ENCODE measurements around the gene PDXK.

The PDXK gene

DNA sequence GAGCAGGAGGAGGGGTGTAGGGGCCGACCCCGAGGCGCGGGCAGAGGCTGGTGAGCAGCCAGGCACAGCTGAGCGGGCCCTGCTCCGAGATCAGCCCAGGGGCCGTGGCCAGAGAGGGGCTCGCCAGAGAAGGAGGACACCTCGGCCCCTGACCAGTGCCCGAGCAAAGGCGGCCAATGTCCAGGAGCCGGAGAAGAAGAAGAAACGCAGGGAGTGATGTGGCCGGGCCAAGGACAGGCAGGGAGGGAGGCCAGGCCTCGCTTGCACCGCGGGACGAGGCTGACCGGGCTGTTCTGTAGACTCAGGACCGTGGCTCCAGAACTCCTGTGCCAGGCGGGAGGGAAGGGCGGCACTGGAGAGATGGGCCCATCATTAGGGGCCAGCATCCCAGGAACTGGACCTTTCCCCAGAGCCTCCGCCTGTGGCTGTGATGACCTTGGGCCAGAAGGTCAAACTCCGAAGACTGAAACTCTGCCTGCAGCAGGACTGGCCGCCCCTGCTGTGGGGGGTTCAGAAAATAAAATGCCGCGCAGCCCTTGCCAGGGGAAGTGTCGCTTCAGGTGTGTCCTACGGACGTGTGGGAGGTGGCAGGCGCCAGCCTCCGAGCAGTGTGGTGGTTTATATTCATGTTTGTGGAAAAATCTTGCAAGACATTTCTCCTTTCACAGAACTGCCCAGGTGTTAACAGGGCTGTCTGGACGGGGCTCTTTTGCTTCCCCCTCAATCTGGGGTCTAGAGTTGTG is 84.8 kb downstream of the PDXK start:
- no peak for DNase-seq (ENCODE audit: low read depth, low spot score)

DNA sequence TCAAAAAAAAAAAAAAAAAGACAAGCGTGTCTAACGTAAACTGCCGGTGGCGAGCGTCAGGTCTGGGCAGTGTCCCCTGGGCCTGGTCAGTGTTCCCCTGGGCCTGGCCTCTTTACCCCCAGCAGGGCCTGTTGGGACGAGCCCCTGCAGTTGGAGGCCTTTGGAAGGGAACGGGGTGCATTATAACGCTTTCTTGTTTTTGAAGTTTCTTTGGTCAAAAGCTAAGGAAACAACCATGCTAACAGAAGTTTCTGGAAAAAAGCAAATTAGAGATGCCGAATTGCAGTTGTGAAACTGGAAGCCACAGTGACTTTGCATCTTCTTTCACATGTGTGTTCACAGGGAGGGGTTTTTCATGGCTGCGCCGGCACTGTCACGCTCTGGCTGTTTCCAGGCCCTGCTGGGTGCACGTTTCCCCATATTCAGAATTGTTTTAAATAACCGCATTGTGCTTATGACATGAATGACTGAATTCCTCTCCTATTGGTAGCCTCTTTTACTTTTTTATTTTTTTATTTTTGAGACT is 86.4 kb downstream of the PDXK start:
- no peak for DNase-seq (ENCODE audit: low read depth, low spot score)

DNA sequence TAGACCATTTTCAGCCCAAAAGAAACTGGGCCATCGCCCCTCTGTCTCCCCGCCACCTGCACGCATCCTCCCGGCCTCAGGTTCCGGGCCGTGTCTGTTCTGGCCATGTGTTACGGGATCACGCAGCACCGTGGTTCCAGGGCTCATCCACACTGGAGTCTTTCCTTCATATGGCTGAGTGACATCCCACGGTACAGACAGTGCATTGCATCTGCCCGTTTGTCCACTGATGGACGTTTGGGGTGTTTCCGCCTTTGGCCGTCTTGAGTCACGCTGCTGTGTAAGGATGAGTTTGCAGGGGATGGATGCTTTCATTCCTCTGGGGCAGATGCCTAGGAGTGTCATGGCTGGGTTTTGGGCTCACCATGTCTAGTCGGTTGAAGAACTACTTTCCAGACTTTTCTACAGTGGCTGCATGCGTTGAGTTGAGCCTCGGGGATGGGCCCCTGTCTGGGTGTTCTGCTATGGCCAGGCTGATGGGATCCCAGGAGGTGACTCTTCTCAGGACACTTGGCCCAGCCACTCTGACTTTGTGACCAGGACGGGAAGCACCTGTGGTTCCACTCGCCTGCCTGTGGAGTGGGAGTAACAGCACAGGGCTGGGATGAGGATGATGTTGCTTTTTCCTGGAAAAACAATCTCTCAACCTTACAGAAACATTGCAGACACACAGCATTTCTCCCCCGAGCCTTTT is 87.2 kb downstream of the PDXK start:
- DNase-seq (ENCODE audit: low read depth, low spot score): no peak

DNA sequence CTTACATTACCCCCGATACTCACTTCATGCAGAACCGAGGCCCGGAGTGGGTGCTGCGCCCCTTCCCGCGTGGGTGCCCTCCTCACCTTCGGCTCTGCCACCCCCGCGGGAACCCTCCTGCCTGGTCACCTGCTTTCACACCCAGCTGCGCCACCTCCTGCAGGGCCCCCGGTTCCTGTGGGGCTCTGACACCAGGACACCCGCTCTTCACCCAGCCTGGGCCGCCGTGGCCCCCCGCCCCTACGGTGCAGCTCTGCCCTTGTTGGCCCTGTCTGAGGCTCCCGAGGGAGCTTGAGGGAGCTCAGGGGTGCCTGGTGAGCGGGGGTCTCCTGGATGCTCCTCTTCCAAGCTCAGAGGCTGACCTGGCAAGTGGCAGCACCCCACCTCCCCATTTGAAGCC is 89.4 kb downstream of the PDXK start:
- DNase-seq (ENCODE audit: low read depth, low spot score): no peak

DNA sequence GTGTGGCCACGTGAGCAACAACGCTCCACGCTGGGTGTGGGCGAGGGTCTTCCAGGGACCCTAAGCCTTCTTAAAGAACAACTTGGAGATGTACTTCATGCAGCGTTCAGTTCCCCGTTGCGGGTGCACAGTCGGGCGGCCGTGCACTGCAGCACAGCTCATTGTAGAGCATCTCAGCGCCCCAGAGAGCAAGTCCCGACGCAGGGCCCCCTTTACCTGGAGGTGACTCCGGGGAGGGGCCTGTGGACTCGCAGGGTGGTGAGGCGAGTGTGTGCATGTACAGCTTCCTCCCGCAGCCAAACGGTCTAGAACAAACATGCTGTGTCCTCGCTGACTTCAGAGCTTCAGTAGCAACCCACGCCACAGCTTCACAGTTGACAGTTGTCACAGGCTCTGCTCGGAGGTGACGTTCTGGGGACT is 89.9 kb downstream of the PDXK start:
- DNase-seq (ENCODE audit: low read depth, low spot score): no peak

DNA sequence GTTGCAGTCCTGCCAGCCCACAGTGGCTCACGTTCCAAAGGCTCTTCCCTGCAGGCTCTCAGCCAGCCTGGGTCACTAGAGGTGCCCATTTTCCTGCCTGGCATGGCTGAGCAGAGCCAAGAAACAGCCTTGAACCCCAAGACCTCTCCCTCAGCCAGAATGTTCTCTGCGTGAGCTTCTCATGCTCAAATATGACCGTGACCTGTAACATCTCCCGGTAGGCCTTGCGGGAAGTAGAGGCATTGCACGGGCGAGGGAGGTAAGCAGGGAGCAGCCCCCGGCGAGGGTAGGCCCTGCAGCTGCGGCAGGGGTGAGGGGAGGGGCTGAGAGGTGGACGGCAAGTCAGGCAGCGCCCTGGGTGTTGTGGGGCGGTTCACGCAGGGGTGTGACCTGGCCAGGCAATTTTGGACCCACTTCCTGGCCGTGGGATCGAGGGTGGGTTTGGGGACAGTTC is 90.4 kb downstream of the PDXK start:
- DNase-seq (ENCODE audit: low read depth, low spot score): no peak

DNA sequence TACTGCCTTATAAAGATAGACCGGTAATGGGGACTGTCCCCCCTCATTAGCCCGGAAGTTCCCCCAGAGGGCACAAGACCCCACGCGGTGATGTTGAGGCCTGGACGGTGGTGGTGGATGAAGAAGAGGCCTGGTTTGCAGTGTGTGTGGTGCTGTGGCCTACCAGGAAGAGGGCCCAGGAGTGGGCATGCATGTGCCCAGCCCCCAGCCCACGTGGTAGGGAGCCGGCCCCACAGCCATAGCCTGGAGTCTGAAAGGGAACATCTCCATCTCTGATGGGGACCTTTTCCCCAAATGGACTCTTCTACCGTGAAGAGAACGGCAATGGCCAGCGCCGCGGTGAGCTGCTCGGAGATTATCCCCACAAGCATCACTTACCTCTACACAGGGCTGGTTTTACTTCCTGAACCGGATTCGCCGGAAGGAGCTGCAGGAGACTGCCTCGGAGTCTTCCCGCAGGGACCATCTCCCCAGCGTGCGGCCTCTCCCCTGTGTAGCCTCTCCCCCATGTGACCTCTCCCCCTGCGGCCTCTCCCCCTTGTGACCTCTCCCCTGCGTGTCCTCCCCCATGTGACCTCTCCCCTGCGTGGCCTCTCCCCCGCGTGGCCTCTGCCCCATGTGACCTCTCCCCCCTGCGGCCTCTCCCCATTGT is 91.0 kb downstream of the PDXK start:
- DNase-seq (ENCODE audit: low read depth, low spot score): no peak

DNA sequence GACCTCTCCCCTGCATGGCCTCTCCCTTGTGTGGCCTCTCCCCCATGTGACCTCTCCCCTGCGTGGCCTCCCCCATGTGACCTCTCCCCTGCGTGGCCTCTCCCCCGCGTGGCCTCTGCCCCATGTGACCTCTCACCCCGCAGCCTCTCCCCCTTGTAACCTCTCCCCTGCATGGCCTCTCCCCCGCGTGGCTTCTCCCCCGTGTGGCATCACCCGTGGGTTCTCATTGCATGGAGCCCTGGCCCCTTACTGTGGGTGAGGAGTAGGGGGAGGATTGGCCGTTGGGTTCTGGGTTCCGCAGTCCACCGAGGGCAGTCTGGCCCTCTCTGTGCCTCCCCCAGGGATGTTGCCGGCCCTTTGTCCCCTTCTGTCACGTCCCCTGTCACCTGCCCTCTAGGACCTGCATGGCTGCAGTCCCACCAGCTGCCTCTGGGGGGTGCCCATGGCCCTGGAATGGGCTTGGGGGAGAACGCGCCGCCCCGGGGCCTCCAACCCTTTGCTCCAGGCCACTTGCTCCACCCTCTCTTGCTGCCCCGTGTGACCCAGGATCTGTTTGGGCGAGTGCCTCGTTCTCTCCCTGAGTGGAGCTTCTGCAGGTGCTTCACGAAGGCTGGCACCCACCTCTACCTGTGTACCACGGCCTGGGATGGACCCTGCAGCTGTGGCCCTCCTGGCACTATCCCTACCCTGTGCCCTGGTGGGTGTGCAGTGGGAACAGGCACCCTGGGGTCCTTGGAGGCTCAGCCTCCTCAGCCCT is 91.8 kb downstream of the PDXK start:
- DNase-seq (ENCODE audit: low read depth, low spot score): no peak

DNA sequence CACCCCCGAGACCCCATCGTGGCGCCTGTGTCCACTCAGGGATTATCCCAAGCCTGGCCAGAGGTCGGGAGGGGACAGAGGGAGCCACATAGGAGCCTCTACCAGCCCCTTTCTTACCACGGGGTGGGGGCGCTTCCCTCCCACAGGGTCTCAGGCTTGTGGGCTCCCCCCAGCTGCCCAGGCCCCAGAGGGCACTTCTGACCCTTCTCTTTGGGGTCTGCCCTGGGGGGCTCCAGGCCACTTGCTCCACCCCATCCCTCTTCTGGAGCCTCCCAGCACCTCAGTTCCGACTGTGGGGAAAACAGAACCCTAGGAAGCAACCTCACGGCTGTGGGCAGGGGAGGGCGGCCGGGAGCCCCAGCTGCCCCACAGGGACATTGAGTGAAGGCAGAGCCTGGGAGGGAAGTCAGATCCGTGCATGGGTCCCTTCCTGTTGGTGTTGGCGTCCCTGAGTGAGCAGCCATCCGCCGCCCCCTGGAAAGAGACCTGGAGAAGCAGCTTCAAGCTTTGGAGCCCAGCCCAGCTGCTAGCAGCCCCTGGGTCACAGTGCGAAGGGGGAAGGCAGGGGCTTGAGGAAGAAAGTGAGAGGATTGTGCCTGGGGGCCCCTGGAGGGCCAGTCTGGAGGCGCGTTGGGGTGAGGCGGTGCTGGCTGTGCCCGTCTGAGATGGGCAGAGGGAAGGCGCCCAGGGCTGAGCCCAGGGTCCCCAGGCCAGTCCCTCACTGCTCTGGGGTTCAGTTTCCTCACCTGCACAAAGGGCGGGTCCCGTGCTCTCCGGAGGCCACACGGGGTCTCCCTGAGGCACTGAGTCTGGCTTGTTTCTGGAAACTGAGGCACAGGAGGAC is 92.6 kb downstream of the PDXK start:
- DNase-seq (ENCODE audit: low read depth, low spot score): no peak
